GM18526 (cell line): ENCODE measurements around the gene MKX.

Experiments used
- POLR2A ChIP-seq: IDR thresholded peaks from 3 replicates; pipeline ENCODE4 v1.6.1; 2011; ENCODE audit not compliant: insufficient read length; ENCODE audit errors: extremely low read depth

The MKX gene

DNA sequence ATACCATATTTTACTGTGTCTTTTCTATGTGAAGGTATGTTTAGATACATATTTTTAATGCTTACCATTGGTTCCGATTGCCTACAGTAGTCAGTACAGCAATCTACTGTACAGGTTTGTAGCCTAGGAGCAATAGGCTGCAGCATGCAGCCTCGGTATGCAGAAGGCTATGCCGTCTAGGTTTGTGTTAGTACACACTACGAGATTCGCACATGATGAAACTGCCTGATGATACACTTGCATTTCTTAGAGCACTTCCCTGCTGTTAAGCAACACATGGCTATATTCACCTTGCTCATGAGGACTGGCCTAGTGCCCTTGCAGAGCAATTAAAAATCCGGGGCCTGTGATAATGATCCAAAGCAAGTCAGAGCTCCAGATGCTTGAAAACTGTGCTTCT lies 62.4 kb downstream of the MKX start:
- no peak for TF ChIP-seq POLR2A

DNA sequence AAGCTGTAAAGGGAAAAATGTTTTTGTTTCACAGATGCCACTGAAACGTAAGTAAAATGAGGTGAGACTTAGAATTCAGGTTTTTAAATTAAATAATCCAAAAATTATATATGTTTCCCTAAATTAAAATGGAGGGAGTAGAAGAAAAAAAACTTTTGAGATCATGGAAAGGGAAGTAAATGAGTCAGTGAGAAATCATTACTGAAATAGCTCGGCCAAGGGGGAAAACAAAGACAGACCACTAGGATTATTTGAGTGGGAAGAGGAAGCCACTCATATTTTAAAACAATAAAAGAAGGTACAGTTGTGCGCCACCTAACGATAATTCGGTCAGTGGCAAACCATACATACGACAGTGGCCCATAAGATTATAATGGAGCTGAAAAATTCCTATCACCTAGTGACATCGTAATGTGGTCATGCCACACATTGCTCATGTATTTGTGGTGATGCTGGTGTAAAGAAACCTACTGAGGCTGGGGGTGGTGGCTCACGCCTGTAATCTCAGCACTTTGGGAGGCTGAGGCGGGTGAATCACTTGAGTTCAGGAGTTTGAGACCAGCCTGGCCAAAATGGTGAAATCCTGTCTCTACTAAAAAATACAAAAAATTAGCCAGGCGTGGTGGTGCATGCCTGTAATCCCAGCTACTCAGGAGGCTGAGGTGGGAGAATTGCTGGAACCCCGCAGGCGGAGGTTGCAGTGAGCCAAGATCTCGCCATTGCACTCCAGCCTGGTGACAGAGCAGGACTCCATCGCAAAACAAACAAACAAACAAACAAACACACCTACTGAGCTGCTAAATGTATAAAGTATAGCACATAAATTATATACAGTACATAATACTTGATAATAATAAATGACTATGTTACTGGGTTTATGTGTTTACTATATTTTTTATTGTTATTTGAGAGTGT lies 64.7 kb downstream of the MKX start:
- TF ChIP-seq POLR2A, result no peak

DNA sequence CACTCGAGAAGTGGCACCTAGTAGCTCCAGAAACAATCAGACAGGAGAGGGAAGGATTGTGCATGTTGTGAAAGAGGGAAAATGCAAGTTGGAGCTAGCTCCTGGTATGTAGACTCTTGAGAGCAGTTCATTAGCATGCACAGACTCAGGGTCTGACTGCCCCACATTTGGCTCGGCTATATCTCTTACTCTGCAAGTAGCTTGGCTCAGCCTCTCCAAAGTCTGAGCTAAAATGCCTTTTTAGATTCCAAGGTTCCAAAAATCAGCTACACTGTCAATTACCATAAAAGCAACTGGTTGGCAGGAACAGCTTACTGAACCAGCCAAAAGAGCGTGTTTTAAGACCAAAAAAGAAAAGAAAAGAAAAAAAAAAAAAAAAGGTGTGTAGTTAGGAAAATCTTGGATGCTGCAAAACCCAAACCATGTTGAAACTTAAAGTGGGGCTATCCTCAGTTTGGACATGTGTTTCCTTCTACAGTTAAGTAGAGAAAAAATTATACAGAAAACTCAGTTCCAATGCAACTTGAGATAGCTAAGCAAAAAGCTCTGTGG lies 65.5 kb downstream of the MKX start:
- TF ChIP-seq POLR2A, result no peak

DNA sequence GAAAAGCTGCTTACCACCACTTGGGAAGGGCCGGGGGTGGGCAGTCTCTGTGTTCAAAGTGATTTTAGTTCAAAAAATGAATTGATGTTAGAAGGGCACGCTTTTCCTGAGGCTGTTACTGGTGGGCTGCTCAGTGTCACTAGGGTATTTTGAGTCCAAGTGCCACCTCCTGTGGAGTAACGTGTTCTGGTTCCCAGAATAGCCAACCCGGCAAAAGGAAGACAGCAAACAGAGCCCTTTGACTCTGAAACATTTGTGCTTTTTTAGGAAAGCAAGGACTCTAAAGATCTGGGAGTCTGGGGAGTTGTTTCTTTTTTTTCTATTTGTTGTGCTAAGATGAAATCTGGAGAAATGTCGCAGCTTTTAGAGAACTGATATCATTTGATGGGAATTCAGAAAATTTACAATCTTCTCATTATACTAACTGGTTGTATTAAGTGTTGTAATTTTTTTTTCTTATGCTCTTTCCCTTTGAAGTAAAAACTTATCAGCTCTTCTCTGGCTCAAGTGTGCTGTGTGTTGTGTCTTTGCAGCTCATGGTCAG lies 66.2 kb downstream of the MKX start:
- no peak for TF ChIP-seq POLR2A

DNA sequence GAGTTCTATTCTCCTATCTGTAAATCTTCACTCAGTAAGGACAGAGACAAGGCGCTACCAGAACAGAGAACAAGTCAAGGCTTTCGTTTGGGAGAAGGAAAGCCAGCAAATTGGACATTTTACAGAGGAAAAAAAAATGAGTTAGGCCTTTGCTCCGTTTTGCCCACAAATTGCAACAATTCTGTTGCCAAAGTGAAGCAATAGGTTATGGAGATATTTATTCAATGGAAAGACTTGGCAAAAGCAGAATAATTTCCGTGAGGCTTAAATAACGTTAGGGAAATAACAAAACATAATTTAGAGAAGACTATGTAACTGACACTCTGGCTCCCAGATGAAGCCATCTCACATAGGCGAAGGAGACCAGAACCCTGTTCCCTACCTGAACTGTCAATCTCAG lies 67.5 kb downstream of the MKX start:
- TF ChIP-seq POLR2A, result no peak

DNA sequence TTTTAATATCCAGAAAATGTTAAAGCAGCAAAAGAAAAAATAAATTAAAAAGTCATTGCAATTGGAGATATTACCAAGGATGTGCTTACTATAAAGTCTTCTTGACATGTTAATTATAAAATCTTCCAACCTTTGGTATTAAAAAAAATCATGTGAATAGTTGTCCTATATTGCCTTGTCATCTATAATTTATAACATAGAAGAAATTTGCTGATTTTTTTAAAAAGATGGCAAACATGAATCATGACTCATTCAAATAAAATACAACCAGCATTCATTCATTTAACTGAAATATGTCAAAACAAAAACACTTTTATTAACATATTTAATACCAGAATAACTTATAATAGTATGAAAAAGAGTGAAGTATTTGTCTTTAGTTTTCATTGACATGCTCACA lies 72.6 kb downstream of the MKX start:
- no peak for TF ChIP-seq POLR2A

DNA sequence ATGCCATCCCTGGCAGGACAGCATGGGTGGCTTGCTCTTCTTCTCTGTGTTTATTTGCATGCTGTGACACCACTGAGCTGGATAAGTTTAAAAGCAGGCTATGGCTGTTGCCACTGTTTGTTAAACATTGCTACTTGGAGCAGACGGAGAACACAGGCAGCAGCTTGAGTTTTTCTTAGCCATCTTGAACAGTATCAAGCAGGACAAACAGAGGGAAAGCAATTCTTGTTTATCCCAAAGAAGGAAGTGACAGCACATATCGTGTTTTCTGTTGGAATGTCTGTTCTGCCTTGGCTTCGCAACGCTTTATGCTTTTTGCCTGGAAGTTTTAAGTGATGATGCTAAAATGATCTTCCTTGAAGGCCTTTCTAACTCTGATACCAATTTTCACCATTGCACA lies 73.8 kb downstream of the MKX start:
- TF ChIP-seq POLR2A, result no peak

DNA sequence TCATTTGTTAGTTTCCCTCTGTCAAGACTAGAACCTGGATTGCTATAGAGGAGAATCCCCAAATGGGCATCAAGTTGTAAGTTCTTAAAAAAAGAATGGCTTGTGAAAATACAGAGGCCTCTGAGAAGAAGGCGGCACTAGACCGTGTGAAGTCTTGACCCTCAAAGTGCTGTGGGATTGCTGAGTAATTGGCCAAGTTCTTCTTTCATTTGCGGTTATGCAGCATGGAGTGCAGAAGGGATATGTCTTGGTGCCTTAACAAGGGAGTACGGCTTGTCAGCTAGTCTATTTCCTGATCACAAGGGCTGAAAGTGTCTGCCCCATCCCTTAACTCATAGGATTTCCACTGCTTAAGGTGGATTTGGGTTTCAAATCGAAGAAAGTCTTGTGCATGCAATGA lies 81.2 kb downstream of the MKX start:
- no peak for TF ChIP-seq POLR2A

DNA sequence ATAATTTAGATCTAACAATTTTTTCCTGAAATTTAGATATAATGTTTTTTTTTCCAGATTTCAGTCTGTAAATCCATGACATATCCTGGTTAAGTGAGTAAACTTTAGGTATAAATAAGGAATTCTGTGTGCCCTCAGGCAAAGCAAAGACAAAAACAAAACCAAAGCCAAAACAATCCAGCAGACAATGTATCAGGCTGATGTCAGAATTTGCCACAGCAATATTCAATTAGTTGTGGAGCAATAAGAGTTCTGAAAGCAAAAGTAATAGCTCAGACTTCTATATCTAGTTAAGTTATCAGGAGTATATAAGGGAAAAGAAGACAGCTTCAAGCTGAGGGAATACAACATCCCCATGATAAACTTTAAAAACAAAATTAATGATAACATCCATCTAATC lies 82.0 kb downstream of the MKX start:
- TF ChIP-seq POLR2A, result no peak

DNA sequence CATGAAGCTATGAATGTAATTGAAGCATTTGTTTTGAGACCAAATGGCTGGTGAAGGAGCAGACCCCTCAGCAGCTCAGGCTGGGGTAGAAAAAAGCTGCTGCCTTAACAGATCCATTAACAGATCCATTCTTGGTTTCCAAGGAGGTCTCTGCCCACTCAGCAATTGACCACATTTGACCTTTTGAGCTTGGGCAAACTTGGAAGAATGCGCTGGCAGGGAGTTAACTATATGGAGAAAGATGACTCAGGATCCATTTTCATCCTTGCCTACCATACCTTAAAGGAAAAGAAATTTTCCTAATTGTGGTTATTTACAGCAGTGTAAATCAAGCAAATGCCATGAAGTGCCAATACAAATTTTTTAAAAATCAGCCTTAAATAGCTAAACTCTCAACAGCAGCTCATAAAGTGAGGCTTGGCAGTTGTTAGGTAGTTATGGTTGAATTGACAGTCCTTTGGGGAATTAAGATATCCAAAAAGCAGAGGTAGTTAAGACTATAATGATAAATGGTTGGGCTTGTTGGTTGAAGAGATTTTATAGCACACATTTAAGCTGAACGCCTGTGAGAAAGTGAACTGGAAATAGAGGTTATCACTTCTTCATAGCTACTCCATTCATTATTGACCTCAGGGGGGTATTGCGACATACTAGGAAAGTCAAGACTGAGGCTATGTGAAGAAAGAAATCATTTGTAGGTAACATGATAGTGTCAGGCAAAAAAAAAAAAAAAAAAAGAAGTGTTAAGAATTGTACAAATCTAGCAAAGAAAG lies 83.9 kb downstream of the MKX start:
- TF ChIP-seq POLR2A, result no peak

DNA sequence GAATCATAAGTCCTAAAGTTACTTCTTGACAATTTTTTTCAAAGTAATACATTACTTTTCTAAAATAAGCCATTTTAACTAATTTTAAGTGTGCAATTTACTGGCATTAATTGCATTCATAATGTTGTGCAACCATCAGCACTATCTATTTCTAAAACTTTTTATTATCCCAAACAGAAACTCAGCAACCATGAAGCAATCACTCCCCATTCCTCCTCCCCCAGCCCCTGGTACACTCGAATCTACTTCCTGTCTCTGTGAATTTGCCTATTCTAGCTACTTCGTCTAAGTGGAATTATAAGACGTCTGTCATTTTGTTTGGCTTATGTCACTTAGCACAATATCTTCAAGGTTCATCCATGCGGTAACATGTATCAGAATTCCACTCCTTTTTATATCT lies 84.9 kb downstream of the MKX start:
- no peak for TF ChIP-seq POLR2A

DNA sequence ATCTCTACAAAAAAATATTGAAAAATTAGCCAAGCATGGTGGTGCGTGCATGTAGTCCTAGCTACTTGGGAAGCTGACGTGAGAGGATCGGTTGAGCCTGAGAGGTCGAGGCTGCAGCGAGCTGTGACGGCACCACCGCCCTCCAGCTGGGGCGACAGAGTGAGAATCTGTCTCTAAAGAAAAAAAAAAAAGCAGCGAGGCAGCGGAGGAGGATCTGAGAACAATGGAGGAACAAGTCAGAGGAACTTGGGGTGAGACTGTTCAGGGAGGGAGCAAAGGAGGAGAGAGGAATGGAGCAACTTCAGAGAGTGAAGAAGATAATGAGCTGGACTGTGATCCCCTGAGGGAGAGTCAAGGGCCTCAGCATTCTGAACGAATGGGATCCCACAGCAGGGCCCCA lies 85.4 kb downstream of the MKX start:
- no peak for TF ChIP-seq POLR2A

DNA sequence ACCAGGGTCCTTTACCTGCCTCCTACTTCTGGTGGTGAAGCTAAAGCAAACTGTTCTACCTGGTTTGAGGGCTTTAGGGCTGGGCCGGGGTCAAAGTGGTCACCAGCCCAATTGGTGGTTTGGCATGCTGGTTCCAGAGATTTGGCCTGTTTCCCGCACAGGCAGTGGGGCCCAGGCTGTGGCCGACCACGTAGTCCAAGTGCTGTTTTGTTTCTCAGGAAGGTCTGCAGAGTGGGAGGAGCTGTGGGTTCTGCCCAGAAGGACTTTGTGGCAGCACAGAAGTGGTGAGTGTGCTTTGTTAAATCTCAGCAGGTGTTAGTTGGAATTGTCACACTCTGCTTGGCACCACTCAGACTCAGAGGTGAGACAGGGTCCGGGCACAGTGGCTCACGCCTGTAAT lies 85.8 kb downstream of the MKX start:
- TF ChIP-seq POLR2A, result no peak

DNA sequence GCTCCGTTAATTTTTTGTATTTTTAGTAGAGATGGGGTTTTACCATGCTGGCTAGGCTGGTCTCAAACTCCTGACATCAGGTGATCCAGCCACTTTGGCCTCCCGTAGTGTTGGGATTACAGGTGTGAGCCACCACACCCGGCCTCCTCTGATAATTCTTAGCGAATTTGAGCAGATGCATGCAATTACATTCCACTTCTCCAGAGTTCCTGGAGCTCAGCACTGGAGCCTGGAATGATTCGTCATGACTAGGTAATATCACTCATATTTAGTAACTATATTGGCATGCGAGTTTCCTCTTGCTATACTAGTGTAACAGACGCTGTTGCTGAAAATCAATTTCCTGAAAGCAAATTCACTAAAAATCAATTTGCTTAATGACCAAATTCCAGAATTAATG lies 86.8 kb downstream of the MKX start:
- no peak for TF ChIP-seq POLR2A

DNA sequence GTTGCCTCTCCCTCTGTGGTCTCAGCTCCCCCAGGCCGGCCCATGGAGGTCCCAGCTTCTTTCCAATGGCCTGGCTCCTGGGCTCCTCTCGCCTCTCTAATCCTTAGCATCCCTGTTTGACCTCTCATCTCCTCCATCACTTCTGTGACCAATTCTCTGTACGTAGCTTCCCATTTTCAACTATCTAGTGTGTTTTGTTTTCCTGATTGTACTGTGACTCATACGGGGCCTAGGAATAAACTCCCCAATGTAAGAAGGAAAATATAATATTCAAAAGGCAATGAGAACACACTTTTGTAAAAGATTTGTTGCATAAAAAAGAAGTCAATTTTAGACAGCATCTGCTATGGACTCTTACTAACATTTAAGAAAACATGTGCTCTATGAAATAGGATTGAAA lies 90.3 kb downstream of the MKX start:
- TF ChIP-seq POLR2A, result no peak

DNA sequence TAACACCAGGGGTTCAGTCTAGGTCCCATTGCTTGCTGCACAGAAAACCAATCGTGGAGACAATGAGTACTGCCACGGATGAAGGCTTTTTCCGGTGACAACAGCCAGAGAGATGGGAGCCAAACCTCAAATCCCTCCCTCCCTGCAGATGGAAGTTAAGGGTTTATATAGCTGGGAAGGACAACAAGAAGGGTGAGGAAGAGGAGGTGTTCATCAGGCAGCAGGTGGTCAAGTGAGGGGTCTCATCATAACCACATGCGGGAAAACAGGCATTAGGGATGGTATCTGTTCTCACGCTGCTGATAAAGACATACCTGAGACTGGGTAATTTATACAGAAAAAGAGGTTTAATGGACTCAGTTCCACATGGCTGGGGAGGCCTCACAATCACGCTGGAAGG lies 91.3 kb downstream of the MKX start:
- no peak for TF ChIP-seq POLR2A
